K562 (cell line): ENCODE measurements around the gene RRAD. TPM values are rescaled to one million over a fixed set of nuclear protein-coding genes. Genes with fewer than 3 reads are reported as not detected.

Experiments
- ATAC-seq: fragments of 200-7000 bp; cut with Tn5 transposase; 3 replicates; pipeline ENCODE4 v1.9.1; 2020; ENCODE audit warnings: moderate library complexity
- BruUV-seq: library from RNA; stranded (reverse); fragments of 400-500 nt; replicated peaks from 2 replicates; lab custom pipeline; 2021; lab: Mats Ljungman, UMichigan
- CTCF ChIA-PET: fragments of 300-600 bp; formaldehyde crosslinking; extraction: SDS; loops from one replicate; lab custom pipeline; 2021; ENCODE audit warnings: low intra/inter-chr PET ratio; lab: Yijun Ruan, JAX
- POLR2A ChIA-PET: fragments of 300-600, 350-650 bp; sonication (Branson Sonifier 250); formaldehyde crosslinking; extraction: SDS; loops from one replicate; lab custom pipeline; 2021; ENCODE audit warnings: antibody characterized with exemption, inconsistent platforms; lab: Yijun Ruan, JAX
- DNase-seq, 4 experiments: peaks; one replicate each; pipeline versions ENCODE4 v3.0.0 to v3.0.0-alpha.2; 2011 to 2018; ENCODE audit warnings: low spot score in 3 of 4, mixed read lengths in 3 of 4; ENCODE audit errors: extremely low read depth in 1 of 4
- FAIRE-seq: peaks from 2 replicates; lab custom pipeline; 2011; peaks lifted over from hg19 to GRCh38; lab: Jason Lieb, UNC
- H2AFZ ChIP-seq: 2 replicates; pipeline ENCODE4 v1.6.0; 2011; ENCODE audit warnings: low read depth, low read length, control low read depth, inconsistent platforms
- H3K27ac ChIP-seq: fragments of 200-600 bp; 3 replicates; pipeline ENCODE4 v1.8.0; 2011; ENCODE audit warnings: low read depth, mild to moderate bottlenecking, control low read depth, inconsistent platforms, low read length, moderate library complexity, mixed read lengths; ENCODE audit errors: extremely low read depth
- H3K27me3 ChIP-seq, 2 experiments: fragments of 300-600 bp in 1 of 2; 2 replicates in 1 of 2; 3 replicates in 1 of 2; pipeline versions ENCODE4 v1.6.0 to v1.8.0; 2011; ENCODE audit warnings: inconsistent platforms in 2 of 2, low read length in 2 of 2, mild to moderate bottlenecking in 1 of 2, mixed read lengths in 1 of 2, moderate library complexity in 1 of 2; ENCODE audit not compliant: control insufficient read depth in 2 of 2, insufficient read depth in 2 of 2
- H3K36me3 ChIP-seq: fragments of 300-600 bp; 3 replicates; pipeline ENCODE4 v1.8.0; 2011; ENCODE audit warnings: mild to moderate bottlenecking, low read length, inconsistent platforms; ENCODE audit not compliant: control insufficient read depth, insufficient read depth
- H3K4me1 ChIP-seq, 2 experiments: fragments of 200-600 bp in 1 of 2; replicated peaks in 1 of 2; 2 replicates in 1 of 2; 3 replicates in 1 of 2; pipeline versions ENCODE4 v1.5.1 to v1.8.0; 2011; ENCODE audit warnings: inconsistent platforms in 2 of 2, low read length in 2 of 2, mild to moderate bottlenecking in 1 of 2, mixed read lengths in 1 of 2, moderate library complexity in 1 of 2; ENCODE audit not compliant: control insufficient read depth in 2 of 2, insufficient read depth in 2 of 2
- H3K4me2 ChIP-seq: 2 replicates; pipeline ENCODE4 v1.6.1; 2011; ENCODE audit warnings: low read length, control low read depth, inconsistent platforms, mixed read lengths; ENCODE audit not compliant: insufficient read depth
- H3K4me3 ChIP-seq: fragments of 200-600 bp; sonication (generic), shearing (Covaris generic); 2 replicates; pipeline ENCODE4 v1.5.1; 2016; ENCODE audit warnings: control low read depth, inconsistent platforms
- H3K79me2 ChIP-seq: fragments of 200-600 bp; 3 replicates; pipeline ENCODE4 v1.8.0; 2011; ENCODE audit warnings: low read length, inconsistent platforms; ENCODE audit not compliant: control insufficient read depth, insufficient read depth
- H3K9ac ChIP-seq, 2 experiments: 2 replicates each; pipeline versions ENCODE4 v1.6.0 to v1.6.1; 2011; ENCODE audit warnings: low read depth in 2 of 2, low read length in 2 of 2, control low read depth in 1 of 2, inconsistent platforms in 1 of 2, mild to moderate bottlenecking in 1 of 2, mixed read lengths in 1 of 2; ENCODE audit not compliant: insufficient read depth in 1 of 2
- H3K9me1 ChIP-seq: one replicate; pipeline ENCODE4 v1.6.0; 2011; ENCODE audit warnings: inconsistent platforms, mild to moderate bottlenecking, low read length, moderate library complexity; ENCODE audit not compliant: control insufficient read depth, insufficient read depth
- H3K9me3 ChIP-seq: replicated peaks from 2 replicates; pipeline ENCODE4 v1.5.1; 2011; ENCODE audit warnings: low read depth, low read length, inconsistent platforms; ENCODE audit not compliant: control insufficient read depth, insufficient read depth
- H4K20me1 ChIP-seq: replicated peaks from 2 replicates; pipeline ENCODE4 v1.6.1; 2011; ENCODE audit warnings: low read length, inconsistent platforms, mixed read lengths; ENCODE audit not compliant: control insufficient read depth, insufficient read depth
- ASH1L ChIP-seq: fragments of 450-650 bp; IDR thresholded peaks from 2 replicates; pipeline ENCODE4 v1.6.1; 2018; ENCODE audit warnings: borderline replicate concordance, mild to moderate bottlenecking, low read depth; ENCODE audit not compliant: partially characterized antibody
- KLF6 ChIP-seq: fragments of 250-450 bp; sonication (Bioruptor Pico); IDR thresholded peaks from 2 replicates; pipeline ENCODE4 v1.4.0; 2020; ENCODE audit warnings: mild to moderate bottlenecking, moderate library complexity, borderline replicate concordance
- NR2C1 ChIP-seq, 2 experiments: fragments of 450-650 bp; IDR thresholded peaks; 2 replicates each; pipeline ENCODE4 v1.6.1; 2017; ENCODE audit warnings: mild to moderate bottlenecking in 2 of 2, antibody characterized with exemption in 1 of 2, inconsistent platforms in 1 of 2, missing compliant biosample characterization in 1 of 2, missing genetic modification characterization in 1 of 2
- RAD21 ChIP-seq, 2 experiments: fragments of 250-450 bp in 1 of 2; fragments of 450-650 bp in 1 of 2; sonication (Bioruptor Pico) in 1 of 2; formaldehyde crosslinking in 1 of 2; IDR thresholded peaks in 1 of 2; conservative IDR thresholded peaks in 1 of 2; 2 replicates each; pipeline versions ENCODE4 v1.4.0 to v1.8.0; 2020 to 2022; ENCODE audit warnings: mild to moderate bottlenecking in 2 of 2, moderate library complexity in 1 of 2
- RBBP5 ChIP-seq: fragments of 200-600 bp; sonication (generic); IDR thresholded peaks from 2 replicates; pipeline ENCODE4 v1.6.1; 2012; ENCODE audit warnings: borderline replicate concordance, mild to moderate bottlenecking, low read length, control low read depth, inconsistent platforms; ENCODE audit not compliant: insufficient read depth, poor library complexity, severe bottlenecking
- ZC3H11A ChIP-seq: IDR thresholded peaks from 2 replicates; pipeline ENCODE4 v1.6.1; 2012; ENCODE audit warnings: low read depth, low read length, improper control_type of control experiment
- ZNF217 ChIP-seq: sonication (generic); formaldehyde crosslinking; IDR thresholded peaks from 2 replicates; pipeline ENCODE4 v1.8.0; 2022; ENCODE audit warnings: mild to moderate bottlenecking, missing genetic modification reagents
- WGBS: fragments of 100-300 bp; shearing (Covaris generic); methylation state at CpG from one replicate; pipeline ENCODE4 v1.1.6; 2016; ENCODE audit warnings: low coverage, mixed read lengths; ENCODE audit not compliant: insufficient coverage; ENCODE audit errors: missing lambda C conversion rate; 5-methylcytosine and 5-hydroxymethylcytosine counted together
- in situ Hi-C: fragments of 300-500 bp; cut with MboI; formaldehyde crosslinking; loops from 4 replicates; pipeline ENCODE4 v1.15.0; 2018; ENCODE audit warnings: inconsistent platforms, mixed read lengths
- intact Hi-C: fragments of 100-400 bp; cut with micrococcal nuclease; formaldehyde crosslinking; loops from 2 replicates; pipeline ENCODE4 v1.14.2; 2022
- polyA plus RNA-seq, 8 experiments: library from polyadenylated mRNA; depleted of rRNA in 4 of 8; stranded (reverse) in 5 of 8; unstranded in 3 of 8; fragments of >200 nt; fragmentation: Nextera tagmentation in 2 of 8; fragmentation: Illumina TruSeq in 1 of 8; extraction: Ambion mirVana in 2 of 8; extraction: Trizol in 1 of 8; gene quantifications; 2 replicates each; pipeline versions ENCODE4 v1.2.1 to v1.2.3, GENCODE V29; 2011 to 2014; ENCODE audit warnings: inconsistent platforms in 1 of 8, missing spikeins in 1 of 8
- total RNA-seq, 7 experiments: library from RNA; depleted of rRNA in 6 of 7; stranded (reverse); fragments of >200 nt in 6 of 7; fragmentation: Illumina TruSeq in 2 of 7; extraction: Trizol in 2 of 7; gene quantifications; 2 replicates each; pipeline versions ENCODE4 v1.2.1 to v1.2.3, GENCODE V29; 2011 to 2021; ENCODE audit warnings: low replicate concordance in 1 of 7
- TF ChIP-seq, protein P1 (sequence below): fragments of 450-650 bp; formaldehyde crosslinking; IDR thresholded peaks from 2 replicates; pipeline ENCODE4 v1.4.0; 2020; ENCODE audit warnings: mild to moderate bottlenecking, moderate library complexity
- TF ChIP-seq, protein P2 (sequence below): fragments of 450-650 bp; formaldehyde crosslinking; IDR thresholded peaks from 2 replicates; pipeline ENCODE4 v1.4.0; 2020; ENCODE audit warnings: mild to moderate bottlenecking
- TF ChIP-seq, protein P3 (sequence below): sonication (generic); formaldehyde crosslinking; IDR thresholded peaks from 2 replicates; pipeline ENCODE4 v1.8.0; 2023; ENCODE audit warnings: mild to moderate bottlenecking, missing genetic modification reagents

Gene RRAD
- total and polyA plus RNA-seq, 9 of the 15 experiments (the other 6 are each of a cell fraction or from before 2014, with no cell fraction given), result 0.09 to 0.20 (median 0.13) TPM; not detected in 5

DNA sequence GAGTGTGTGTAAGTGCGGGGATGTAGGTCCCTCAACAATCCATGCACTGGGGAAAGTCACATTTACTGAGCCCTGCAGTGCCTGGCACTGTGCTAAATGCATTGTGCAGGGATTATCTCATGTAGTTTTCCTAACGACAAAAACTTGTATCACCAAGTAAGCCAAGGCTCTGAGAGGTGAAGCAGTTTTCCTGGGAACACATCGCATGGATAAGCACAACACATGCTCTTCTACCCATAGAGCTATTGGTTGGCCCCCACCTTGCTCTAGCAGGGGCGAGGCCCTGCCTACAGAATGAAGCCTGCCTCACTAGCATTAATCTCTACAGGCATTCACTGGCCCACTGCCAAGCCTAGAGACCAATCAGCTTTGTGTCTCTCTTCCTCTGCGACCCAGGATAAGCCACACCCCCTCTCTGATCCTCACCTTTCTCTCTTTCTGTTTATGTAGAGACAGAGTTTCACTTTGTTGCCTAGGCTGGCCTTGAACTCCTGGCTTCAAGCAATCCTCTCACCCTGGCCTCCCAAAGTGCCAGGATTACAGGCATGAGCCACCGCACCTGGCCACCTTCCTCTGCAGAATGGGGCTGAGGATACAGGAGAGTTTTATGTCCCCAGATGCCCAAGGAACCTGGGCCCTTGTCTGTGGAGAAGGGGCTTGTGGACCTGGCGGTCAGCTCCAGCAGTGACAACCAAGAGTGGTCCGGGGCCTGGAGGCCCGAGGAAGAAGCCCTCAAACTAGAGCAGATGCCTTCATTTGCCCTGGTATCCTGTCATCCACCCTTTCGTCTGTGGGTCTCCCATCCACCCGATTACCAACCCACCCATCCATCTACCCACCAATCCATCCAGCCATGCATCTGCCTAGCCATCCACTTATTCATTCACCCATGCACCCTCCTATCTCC lies 19.4 kb downstream of the RRAD start:
- DNase-seq, result peak; percentile 90 to 96 (median 94)
- no peak for TF ChIP-seq ZC3H11A
- TF ChIP-seq, protein P1, sequence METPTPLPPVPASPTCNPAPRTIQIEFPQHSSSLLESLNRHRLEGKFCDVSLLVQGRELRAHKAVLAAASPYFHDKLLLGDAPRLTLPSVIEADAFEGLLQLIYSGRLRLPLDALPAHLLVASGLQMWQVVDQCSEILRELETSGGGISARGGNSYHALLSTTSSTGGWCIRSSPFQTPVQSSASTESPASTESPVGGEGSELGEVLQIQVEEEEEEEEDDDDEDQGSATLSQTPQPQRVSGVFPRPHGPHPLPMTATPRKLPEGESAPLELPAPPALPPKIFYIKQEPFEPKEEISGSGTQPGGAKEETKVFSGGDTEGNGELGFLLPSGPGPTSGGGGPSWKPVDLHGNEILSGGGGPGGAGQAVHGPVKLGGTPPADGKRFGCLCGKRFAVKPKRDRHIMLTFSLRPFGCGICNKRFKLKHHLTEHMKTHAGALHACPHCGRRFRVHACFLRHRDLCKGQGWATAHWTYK, result no peak
- TF ChIP-seq ZNF217 (CRISPR knock-in tag), result no peak
- no peak for TF ChIP-seq RAD21 (CRISPR knock-in tag; conservative IDR thresholded peaks at IDR 0.05 in 1 of 2, IDR thresholded peaks at IDR 0.05 in 1 of 2)
- TF ChIP-seq, protein P2, sequence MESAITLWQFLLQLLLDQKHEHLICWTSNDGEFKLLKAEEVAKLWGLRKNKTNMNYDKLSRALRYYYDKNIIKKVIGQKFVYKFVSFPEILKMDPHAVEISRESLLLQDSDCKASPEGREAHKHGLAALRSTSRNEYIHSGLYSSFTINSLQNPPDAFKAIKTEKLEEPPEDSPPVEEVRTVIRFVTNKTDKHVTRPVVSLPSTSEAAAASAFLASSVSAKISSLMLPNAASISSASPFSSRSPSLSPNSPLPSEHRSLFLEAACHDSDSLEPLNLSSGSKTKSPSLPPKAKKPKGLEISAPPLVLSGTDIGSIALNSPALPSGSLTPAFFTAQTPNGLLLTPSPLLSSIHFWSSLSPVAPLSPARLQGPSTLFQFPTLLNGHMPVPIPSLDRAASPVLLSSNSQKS (CRISPR knock-in tag), result no peak
- no peak for TF ChIP-seq NR2C1 (IDR thresholded peaks at IDR 0.05)
- no peak for TF ChIP-seq NR2C1 (tag; IDR thresholded peaks at IDR 0.05)
- no peak for TF ChIP-seq KLF6 (CRISPR knock-in tag)
- TF ChIP-seq, protein P3, sequence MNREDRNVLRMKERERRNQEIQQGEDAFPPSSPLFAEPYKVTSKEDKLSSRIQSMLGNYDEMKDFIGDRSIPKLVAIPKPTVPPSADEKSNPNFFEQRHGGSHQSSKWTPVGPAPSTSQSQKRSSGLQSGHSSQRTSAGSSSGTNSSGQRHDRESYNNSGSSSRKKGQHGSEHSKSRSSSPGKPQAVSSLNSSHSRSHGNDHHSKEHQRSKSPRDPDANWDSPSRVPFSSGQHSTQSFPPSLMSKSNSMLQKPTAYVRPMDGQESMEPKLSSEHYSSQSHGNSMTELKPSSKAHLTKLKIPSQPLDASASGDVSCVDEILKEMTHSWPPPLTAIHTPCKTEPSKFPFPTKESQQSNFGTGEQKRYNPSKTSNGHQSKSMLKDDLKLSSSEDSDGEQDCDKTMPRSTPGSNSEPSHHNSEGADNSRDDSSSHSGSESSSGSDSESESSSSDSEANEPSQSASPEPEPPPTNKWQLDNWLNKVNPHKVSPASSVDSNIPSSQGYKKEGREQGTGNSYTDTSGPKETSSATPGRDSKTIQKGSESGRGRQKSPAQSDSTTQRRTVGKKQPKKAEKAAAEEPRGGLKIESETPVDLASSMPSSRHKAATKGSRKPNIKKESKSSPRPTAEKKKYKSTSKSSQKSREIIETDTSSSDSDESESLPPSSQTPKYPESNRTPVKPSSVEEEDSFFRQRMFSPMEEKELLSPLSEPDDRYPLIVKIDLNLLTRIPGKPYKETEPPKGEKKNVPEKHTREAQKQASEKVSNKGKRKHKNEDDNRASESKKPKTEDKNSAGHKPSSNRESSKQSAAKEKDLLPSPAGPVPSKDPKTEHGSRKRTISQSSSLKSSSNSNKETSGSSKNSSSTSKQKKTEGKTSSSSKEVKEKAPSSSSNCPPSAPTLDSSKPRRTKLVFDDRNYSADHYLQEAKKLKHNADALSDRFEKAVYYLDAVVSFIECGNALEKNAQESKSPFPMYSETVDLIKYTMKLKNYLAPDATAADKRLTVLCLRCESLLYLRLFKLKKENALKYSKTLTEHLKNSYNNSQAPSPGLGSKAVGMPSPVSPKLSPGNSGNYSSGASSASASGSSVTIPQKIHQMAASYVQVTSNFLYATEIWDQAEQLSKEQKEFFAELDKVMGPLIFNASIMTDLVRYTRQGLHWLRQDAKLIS (CRISPR knock-in tag), result no peak
- no peak for TF ChIP-seq ASH1L
- peak; percentile 31 for TF ChIP-seq RBBP5

More for the DNA sequence above, 19.4 kb downstream of the RRAD start:
- 38% methylated on average over 11 of the region's 11 CpGs for WGBS
- Histone ChIP-seq H3K79me2 (no peaks in the 10 kb centered on the region), H2AFZ (peak overlapping the region; percentile 72), H3K9ac (peak overlapping the region in 1 of 2 experiments; percentile 80; a peak in 2 of 4 replicates), H3K9me1 (no peaks in the 10 kb centered on the region), H3K9me3 (no peaks in the 10 kb centered on the region), H3K4me2 (peak overlapping the region; percentile 30), H3K27ac (no peak overlapping the region), H3K4me1 (peaks cover 22 to 50% of the 10 kb centered on the region in 2 experiments), H3K4me3 (no peak overlapping the region), H3K36me3 (no peaks in the 10 kb centered on the region), H4K20me1 (no peaks in the 10 kb centered on the region), H3K27me3 (no peaks in the 10 kb centered on the region)
- ChIA-PET CTCF (no interaction called here), POLR2A (interaction anchor here (0.5 to 1.4 kb wide), 6 partner anchors 11 to 246 kb away, joined by 3 to 9 read pairs (median 3); partner anchors contain the start of gene CDH16)
- intact Hi-C loops (no loop called here), in situ Hi-C loops (no loop called here)
- ATAC-seq, result peak; percentile 92
- BruUV-seq, result no TSS peak
- FAIRE-seq, result peak; percentile 98
